ENCODE measurements around the gene ERC2. TPM values are rescaled to one million over a fixed set of nuclear protein-coding genes. Genes with fewer than 3 reads are reported as not detected.

The ERC2 gene
- total RNA-seq, 1 donor from 2014 or later, result 0.35 TPM

DNA sequence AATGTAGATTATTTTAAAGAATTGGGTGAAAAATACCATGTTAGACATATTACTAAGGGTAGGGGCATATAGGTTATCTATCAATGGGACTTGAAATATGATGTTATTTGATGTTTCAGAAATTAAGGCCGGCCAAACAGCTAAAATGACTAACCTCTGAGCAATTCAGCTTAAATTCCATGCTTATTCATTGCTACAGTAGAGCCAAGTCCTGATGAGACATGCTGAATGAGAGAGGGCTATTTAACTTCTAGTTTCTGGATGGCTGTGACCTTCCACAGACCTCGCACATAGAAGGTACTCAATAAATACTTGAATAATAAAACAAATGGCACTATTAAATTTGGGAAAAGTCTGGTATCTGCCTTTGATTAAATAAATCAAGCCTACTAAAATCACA lies 805.6 kb downstream of the ERC2 start:
- TF ChIP-seq, protein P1, sequence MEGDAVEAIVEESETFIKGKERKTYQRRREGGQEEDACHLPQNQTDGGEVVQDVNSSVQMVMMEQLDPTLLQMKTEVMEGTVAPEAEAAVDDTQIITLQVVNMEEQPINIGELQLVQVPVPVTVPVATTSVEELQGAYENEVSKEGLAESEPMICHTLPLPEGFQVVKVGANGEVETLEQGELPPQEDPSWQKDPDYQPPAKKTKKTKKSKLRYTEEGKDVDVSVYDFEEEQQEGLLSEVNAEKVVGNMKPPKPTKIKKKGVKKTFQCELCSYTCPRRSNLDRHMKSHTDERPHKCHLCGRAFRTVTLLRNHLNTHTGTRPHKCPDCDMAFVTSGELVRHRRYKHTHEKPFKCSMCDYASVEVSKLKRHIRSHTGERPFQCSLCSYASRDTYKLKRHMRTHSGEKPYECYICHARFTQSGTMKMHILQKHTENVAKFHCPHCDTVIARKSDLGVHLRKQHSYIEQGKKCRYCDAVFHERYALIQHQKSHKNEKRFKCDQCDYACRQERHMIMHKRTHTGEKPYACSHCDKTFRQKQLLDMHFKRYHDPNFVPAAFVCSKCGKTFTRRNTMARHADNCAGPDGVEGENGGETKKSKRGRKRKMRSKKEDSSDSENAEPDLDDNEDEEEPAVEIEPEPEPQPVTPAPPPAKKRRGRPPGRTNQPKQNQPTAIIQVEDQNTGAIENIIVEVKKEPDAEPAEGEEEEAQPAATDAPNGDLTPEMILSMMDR (IDR thresholded peaks at IDR 0.05), result no peak
- no peaks in the 10 kb centered on the region for H3K9me3 Mint-ChIP-seq (ENCODE audit: unreplicated experiment)
- no peak overlapping the region for H3K4me3 Mint-ChIP-seq (ENCODE audit: unreplicated experiment)
- DNase-seq (ENCODE audit: extremely low spot score, unreplicated experiment), result no peak
- H3K4me1 Mint-ChIP-seq (ENCODE audit: unreplicated experiment), result no peaks in the 10 kb centered on the region
- H3K27ac Mint-ChIP-seq (ENCODE audit: unreplicated experiment), result no peak overlapping the region
- H3K27me3 Mint-ChIP-seq (ENCODE audit: unreplicated experiment), result peaks cover 2% of the 10 kb centered on the region
- H3K36me3 Mint-ChIP-seq (ENCODE audit: unreplicated experiment), result no peaks in the 10 kb centered on the region

DNA sequence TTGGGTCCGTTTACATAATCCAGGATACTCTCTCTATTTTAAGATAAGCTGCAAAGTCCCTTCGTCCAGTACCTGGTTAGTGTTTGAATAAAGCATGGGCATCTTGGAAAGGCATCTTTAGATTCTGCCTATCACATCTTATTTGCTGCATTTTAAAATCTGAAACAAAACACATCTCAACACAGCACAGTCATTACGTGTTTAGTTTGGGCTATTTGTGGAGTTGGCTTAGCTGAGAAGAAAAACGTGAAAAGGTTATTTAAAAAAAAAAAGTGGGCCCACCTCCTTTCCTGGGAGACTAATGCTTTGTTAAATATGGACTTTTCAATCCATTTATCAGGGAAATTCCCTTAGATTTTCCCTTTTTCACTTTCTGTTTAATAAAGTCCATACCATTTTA lies 806.7 kb downstream of the ERC2 start:
- H3K27me3 Mint-ChIP-seq (ENCODE audit: unreplicated experiment), result peaks cover 2% of the 10 kb centered on the region
- no peak overlapping the region for H3K4me3 Mint-ChIP-seq (ENCODE audit: unreplicated experiment)
- H3K4me1 Mint-ChIP-seq (ENCODE audit: unreplicated experiment), result no peaks in the 10 kb centered on the region
- H3K9me3 Mint-ChIP-seq (ENCODE audit: unreplicated experiment), result no peaks in the 10 kb centered on the region
- no peaks in the 10 kb centered on the region for H3K36me3 Mint-ChIP-seq (ENCODE audit: unreplicated experiment)
- no peak for DNase-seq (ENCODE audit: extremely low spot score, unreplicated experiment)
- TF ChIP-seq, protein P1 (IDR thresholded peaks at IDR 0.05), result no peak
- H3K27ac Mint-ChIP-seq (ENCODE audit: unreplicated experiment), result no peak overlapping the region

DNA sequence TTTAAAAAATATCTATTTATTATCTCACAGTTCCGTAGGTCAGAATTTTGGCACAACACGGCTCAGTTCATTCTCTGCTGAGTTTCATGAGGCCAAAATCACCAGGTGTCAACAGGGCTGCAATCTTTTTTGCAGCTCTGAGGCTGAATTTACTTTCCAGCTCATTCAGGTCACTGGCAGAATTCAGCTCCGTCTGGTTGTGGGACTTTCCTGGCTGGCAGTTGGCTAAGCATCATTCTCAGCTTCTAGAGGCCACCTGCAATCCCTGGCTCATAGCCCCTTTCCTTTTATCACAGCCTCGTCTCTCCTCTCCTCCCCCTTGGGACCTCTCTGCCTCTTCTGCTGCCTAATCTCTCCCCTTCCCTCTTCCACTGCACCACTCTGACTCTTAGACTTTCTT lies 807.1 kb downstream of the ERC2 start:
- no peak overlapping the region for H3K4me3 Mint-ChIP-seq (ENCODE audit: unreplicated experiment)
- H3K4me1 Mint-ChIP-seq (ENCODE audit: unreplicated experiment), result no peaks in the 10 kb centered on the region
- no peak overlapping the region for H3K27ac Mint-ChIP-seq (ENCODE audit: unreplicated experiment)
- TF ChIP-seq, protein P1 (IDR thresholded peaks at IDR 0.05), result no peak
- no peak for DNase-seq (ENCODE audit: extremely low spot score, unreplicated experiment)
- no peaks in the 10 kb centered on the region for H3K36me3 Mint-ChIP-seq (ENCODE audit: unreplicated experiment)
- peaks cover 2% of the 10 kb centered on the region for H3K27me3 Mint-ChIP-seq (ENCODE audit: unreplicated experiment)
- H3K9me3 Mint-ChIP-seq (ENCODE audit: unreplicated experiment), result no peaks in the 10 kb centered on the region

DNA sequence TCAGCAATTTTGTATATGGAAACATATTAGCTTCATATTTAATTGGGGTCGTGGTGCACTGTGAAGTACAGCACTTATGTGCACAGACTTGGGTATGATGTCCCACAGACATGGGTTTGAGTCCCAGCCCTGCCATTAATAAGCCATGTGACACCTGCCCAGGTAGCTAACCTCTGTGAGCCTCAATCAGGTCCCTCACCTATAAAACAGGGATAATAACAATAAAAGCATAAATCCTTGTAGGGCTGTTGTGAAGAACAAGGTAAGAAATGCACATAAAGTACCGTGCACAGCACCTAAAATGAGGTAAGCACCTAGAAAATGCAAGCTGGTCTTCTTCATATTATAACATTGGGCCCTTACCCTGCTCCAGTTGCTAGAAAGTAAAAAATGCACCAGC lies 807.6 kb downstream of the ERC2 start:
- TF ChIP-seq, protein P1 (IDR thresholded peaks at IDR 0.05), result no peak
- H3K9me3 Mint-ChIP-seq (ENCODE audit: unreplicated experiment), result no peaks in the 10 kb centered on the region
- DNase-seq (ENCODE audit: extremely low spot score, unreplicated experiment), result no peak

DNA sequence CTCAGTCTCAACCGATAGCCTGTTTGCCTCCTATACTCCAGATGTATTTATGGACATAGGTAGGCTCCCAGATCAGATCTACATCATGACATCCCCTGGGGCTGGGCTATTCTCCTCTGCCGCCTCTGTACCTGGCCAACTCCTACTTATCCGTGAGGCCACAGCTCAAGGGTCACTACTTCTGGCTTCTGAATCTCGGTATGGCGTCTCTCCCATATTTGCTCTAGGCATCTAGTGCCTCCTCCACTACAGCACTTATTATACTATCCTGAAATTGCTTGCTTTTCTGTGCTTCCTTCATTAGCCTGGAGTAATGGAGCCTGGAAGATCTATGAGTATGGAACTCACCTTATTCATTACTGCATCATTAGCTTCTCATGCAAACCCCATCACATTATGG lies 808.6 kb downstream of the ERC2 start:
- TF ChIP-seq, protein P1 (IDR thresholded peaks at IDR 0.05), result no peak
- Mint-ChIP-seq H3K9me3 (ENCODE audit: unreplicated experiment) (no peaks in the 10 kb centered on the region), H3K36me3 (ENCODE audit: unreplicated experiment) (no peaks in the 10 kb centered on the region), H3K4me3 (ENCODE audit: unreplicated experiment) (no peak overlapping the region), H3K27ac (ENCODE audit: unreplicated experiment) (no peak overlapping the region), H3K27me3 (ENCODE audit: unreplicated experiment) (peaks cover 2% of the 10 kb centered on the region), H3K4me1 (ENCODE audit: unreplicated experiment) (no peaks in the 10 kb centered on the region)
- no peak for DNase-seq (ENCODE audit: extremely low spot score, unreplicated experiment)

More for the DNA sequence above, 807.6 kb downstream of the ERC2 start:
- Mint-ChIP-seq H3K36me3 (ENCODE audit: unreplicated experiment) (no peaks in the 10 kb centered on the region), H3K27me3 (ENCODE audit: unreplicated experiment) (peaks cover 2% of the 10 kb centered on the region), H3K4me1 (ENCODE audit: unreplicated experiment) (no peaks in the 10 kb centered on the region), H3K27ac (ENCODE audit: unreplicated experiment) (no peak overlapping the region), H3K4me3 (ENCODE audit: unreplicated experiment) (no peak overlapping the region)
